Urinary bladder (tissue), 4 donors: ENCODE measurements around the gene ATAD3B. TPM values are rescaled to one million over a fixed set of nuclear protein-coding genes. Genes with fewer than 3 reads are reported as not detected.
A peak's percentile ranks its signal among the peaks of the same experiment; 100 is the strongest.
"Not testable (repeated sequence)": the region's sequence is repeated elsewhere in the genome, so short reads cannot be mapped to it uniquely, and the experiment has no call there.

Source experiments
- DNase-seq: peaks from one replicate; pipeline ENCODE4 v3.0.0-alpha.2; 2015; ENCODE audit errors: extremely low spot score
- H3K27ac ChIP-seq: one replicate; pipeline ENCODE4 v1.5.1; 2013; ENCODE audit warnings: low read depth, mild to moderate bottlenecking, moderate library complexity
- H3K36me3 ChIP-seq: one replicate; pipeline ENCODE4 v1.6.1; 2013; ENCODE audit warnings: mild to moderate bottlenecking, moderate library complexity; ENCODE audit not compliant: insufficient read depth
- H3K4me1 ChIP-seq: one replicate; pipeline ENCODE4 v1.6.1; 2013; ENCODE audit warnings: mild to moderate bottlenecking, moderate library complexity; ENCODE audit not compliant: insufficient read depth
- H3K4me3 ChIP-seq: one replicate; pipeline ENCODE4 v1.5.1; 2013; ENCODE audit warnings: low read depth, low read length
- WGBS: extraction: QIAGEN DNeasy Blood & Tissue Kit; methylation state at CpG from one replicate; pipeline ENCODE4 v1.1.7; 2013; 5-methylcytosine and 5-hydroxymethylcytosine counted together
- polyA plus RNA-seq: library from polyadenylated mRNA; stranded (reverse); fragments of 200-250 nt; gene quantifications from one replicate; pipeline ENCODE4 v1.2.3, GENCODE V29; 2013
- total RNA-seq: library from RNA; depleted of rRNA; stranded (reverse); fragments of >200 nt; gene quantifications from one replicate; pipeline ENCODE4 v1.2.3, GENCODE V29; 2014
- donor health status: healthy with polysubstance abuse.
- donor health status: healthy.

Gene ATAD3B
- total and polyA plus RNA-seq, 2 donors: 11.3 to 14.3 TPM

GRCh38 chr1:1451696-1452364 is 19.7 kb upstream of the ATAD3B start:
- Histone ChIP-seq H3K4me1 (no peaks in the 10 kb centered on the region), H3K27ac (no peak overlapping the region), H3K4me3 (no peak overlapping the region), H3K36me3 (no peaks in the 10 kb centered on the region)
- DNase-seq: no peak
- 86% methylated on average over 26 of the region's 26 CpGs for WGBS

DNA sequence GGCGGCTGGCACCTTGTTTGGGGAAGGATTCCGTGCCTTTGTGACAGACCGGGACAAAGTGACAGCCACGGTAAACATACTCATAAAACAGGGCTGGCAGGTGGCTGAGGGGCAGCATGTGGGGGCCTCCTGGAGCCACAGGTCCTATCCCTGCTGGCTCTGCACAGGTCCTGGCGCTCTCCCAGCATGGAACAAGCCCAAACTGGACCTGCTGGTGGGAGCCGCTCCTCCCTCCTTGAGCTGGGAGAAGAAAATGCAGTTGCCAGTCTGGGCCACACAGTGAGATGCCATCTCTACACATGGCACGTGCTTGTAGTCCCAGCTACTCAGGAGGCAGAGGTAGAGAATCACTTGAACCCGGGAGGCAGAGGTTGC is 19.2 kb upstream of the ATAD3B start:
- WGBS: 74% methylated on average over 8 of the region's 8 CpGs
- not testable (repeated sequence) for H3K4me1 ChIP-seq, DNase-seq, H3K36me3 ChIP-seq, H3K27ac ChIP-seq, H3K4me3 ChIP-seq

DNA sequence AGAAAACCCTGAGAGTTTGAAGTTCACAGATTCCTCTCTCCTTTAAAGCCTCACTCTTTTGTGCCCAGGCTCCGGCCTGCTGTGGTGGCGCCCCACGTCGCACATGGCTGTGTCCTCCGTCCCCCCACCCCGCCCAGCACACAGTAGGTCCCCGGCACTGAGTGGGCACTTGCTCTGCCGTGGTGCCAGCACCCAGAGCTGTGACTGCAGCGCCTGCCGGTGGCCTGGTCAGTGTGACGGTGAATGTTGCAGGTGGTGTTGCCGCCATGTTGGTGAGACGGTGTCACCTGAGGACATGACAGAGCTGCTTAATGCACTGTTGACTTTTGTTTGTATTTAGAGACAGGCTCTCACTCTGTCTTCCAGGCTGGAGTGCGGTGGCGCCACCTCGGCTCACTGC is 18.7 kb upstream of the ATAD3B start:
- Histone ChIP-seq H3K4me1 (no peaks in the 10 kb centered on the region), H3K27ac (no peak overlapping the region), H3K4me3 (no peak overlapping the region), H3K36me3 (no peaks in the 10 kb centered on the region)
- DNase-seq: no peak
- 91% methylated on average over 16 of the region's 16 CpGs for WGBS

- WGBS: 81% methylated on average over 36 of the region's 41 CpGs
- H3K4me1 ChIP-seq, DNase-seq, H3K36me3 ChIP-seq, H3K27ac ChIP-seq, H3K4me3 ChIP-seq: not testable (repeated sequence)
Measured at GRCh38 chr1:1454286-1455056, 17.1 kb upstream of the ATAD3B start.

DNA sequence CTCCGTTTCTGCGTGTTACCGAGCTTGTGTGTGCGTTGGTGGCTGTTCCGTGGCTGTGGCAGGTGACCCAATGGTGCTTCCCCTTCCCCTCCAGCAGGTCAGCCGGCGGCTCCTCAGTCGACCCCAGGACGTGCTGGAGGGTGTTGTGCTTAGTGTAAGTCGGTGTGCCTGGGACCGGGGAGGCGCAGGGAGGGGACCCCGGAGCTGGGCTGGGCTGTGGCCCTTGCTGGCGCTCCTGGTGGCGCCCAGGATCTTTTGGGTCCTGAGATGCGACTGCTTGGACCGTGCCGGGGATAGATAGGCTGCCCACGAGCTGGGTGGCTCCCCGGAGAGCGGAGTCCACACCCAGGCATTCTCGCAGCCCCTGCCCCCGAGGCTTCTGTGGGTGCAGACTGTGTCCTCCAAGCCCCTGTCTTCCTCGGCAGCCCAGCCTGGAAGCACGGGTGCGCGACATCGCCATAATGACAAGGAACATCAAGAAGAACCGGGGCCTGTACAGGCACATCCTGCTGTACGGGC is 16.1 kb upstream of the ATAD3B start:
- 81% methylated on average over 30 of the region's 30 CpGs for WGBS
- Histone ChIP-seq H3K36me3 (no peaks in the 10 kb centered on the region), H3K27ac (no peak overlapping the region)

DNA sequence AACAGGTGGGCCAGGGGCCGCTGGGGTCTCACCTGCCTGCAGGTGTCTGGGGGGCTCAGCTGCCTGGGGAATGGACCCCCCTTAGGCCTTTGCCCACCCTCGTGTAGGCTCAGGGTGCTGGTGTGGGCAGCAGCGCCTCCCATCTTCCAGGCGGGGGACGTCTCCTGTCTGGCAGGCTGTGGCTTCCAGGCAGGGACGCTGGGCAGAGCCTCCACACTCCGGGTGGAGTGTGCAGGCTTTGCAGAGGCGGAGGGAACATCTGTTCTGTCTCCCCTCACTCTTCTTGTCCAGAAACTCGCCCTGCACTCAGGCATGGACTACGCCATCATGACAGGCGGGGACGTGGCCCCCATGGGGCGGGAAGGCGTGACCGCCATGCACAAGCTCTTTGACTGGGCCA is 15.6 kb upstream of the ATAD3B start:
- H3K36me3 ChIP-seq, H3K4me1 ChIP-seq, DNase-seq, H3K4me3 ChIP-seq, H3K27ac ChIP-seq: not testable (repeated sequence)
- 54% methylated on average over 4 of the region's 15 CpGs for WGBS

More for the DNA sequence above, 16.1 kb upstream of the ATAD3B start:
- H3K4me1 ChIP-seq: no peaks in the 10 kb centered on the region
- DNase-seq: no peak
- no peak overlapping the region for H3K4me3 ChIP-seq

DNA sequence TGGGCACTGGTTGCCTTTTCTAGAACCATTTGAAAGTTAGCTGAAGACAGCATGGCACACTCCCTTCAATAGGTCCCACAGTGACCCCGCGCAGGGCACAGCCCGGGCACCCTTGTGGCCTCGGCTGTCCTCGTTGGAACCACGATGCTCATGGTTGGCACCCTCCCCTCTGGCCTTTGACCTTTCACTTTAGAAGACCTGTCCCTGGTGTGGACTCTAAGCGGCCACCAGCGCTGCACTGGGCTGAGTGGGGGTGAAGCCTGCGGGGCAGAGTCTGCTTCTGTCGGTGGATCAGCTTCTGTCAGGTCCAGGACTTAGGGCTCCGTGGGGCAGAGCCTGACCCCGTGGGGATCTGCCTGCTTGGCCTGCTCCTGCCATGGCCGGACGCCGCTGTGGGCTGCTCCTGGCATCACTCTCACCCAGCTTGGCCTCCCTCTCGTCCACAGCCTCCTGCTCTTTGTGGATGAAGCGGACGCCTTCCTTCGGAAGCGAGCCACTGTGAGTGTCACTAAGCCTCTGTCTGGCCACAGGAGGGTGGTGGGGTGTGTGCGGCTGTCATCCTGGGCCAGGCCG is 14.8 kb upstream of the ATAD3B start:
- H3K4me3 ChIP-seq, H3K36me3 ChIP-seq, DNase-seq, H3K27ac ChIP-seq, H3K4me1 ChIP-seq: not testable (repeated sequence)
- WGBS: 82% methylated on average over 19 of the region's 22 CpGs

GRCh38 chr1:1459156-1459555 is 12.4 kb upstream of the ATAD3B start:
- not testable (repeated sequence) for H3K4me1 ChIP-seq, H3K27ac ChIP-seq, H3K4me3 ChIP-seq, H3K36me3 ChIP-seq, DNase-seq
- 91% methylated on average over 14 of the region's 19 CpGs for WGBS

GRCh38 chr1:1459711-1460110 is 11.9 kb upstream of the ATAD3B start:
- 90% methylated on average over 14 of the region's 14 CpGs for WGBS
- not testable (repeated sequence) for H3K36me3 ChIP-seq, DNase-seq, H3K27ac ChIP-seq, H3K4me3 ChIP-seq, H3K4me1 ChIP-seq

- no peak for DNase-seq
- Histone ChIP-seq H3K4me3 (no peak overlapping the region), H3K36me3 (no peaks in the 10 kb centered on the region), H3K27ac (no peak overlapping the region), H3K4me1 (no peaks in the 10 kb centered on the region)
- 70% methylated on average over 27 of the region's 27 CpGs for WGBS
Measured at GRCh38 chr1:1460540-1461130, 10.9 kb upstream of the ATAD3B start.

- Histone ChIP-seq H3K4me3 (no peak overlapping the region), H3K4me1 (no peaks in the 10 kb centered on the region), H3K36me3 (no peaks in the 10 kb centered on the region), H3K27ac (peak overlapping the region; percentile 78)
- DNase-seq: no peak
- WGBS: 61% methylated on average over 18 of the region's 18 CpGs
Measured at GRCh38 chr1:1461721-1462317, 9.7 kb upstream of the ATAD3B start.

DNA sequence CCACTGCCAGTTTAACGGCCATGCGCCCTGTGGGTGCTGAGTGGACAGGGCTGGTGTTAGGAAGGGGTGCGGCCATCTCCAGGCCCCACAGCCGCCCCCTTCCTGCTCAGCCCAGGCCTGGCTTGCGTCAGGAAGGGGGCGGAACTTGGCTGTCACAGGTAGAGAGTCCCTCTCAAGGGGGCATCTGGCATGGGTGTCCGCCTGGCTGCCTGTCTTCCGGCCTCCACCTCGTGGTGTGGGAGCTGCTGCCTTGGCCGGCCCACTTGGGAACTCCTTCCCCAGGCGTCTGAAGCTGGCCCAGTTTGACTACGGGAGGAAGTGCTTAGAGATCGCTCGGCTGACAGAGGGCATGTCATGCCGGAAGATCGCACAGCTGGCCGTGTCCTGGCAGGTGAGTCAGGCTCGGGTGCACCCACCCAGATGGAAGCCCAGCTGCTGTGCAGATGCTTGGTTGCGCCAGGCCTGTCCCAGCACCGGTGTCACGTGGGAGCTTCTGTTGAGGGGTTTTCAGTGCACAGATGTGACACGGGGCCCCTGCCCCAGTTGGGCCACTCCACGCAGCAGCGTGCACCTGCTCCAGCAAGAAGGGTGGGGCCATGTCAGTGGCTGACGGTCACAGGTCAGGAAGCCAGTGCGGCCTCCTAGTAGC is 9.1 kb upstream of the ATAD3B start:
- Histone ChIP-seq H3K27ac (peak overlapping the region; percentile 78), H3K36me3 (no peaks in the 10 kb centered on the region), H3K4me1 (no peaks in the 10 kb centered on the region), H3K4me3 (no peak overlapping the region)
- no peak for DNase-seq
- 46% methylated on average over 26 of the region's 26 CpGs for WGBS

- no peak overlapping the region for H3K4me3 ChIP-seq
- 89% methylated on average over 7 of the region's 7 CpGs for WGBS
- no peaks in the 10 kb centered on the region for H3K36me3 ChIP-seq
- no peak for DNase-seq
- H3K27ac ChIP-seq: no peak overlapping the region
- H3K4me1 ChIP-seq: no peaks in the 10 kb centered on the region
Measured at GRCh38 chr1:1463312-1463711, 8.3 kb upstream of the ATAD3B start.
